Cardiac fibroblast (primary cell): ENCODE results near the gene DLG3.

Source experiments
- DNase-seq, 2 donors: peaks; one replicate each; pipeline versions ENCODE4 v3.0.0 to v3.0.0-alpha.2; 2010; ENCODE audit warnings: low read depth in 2 of 2
- H3K4me3 ChIP-seq, 2 donors: replicated peaks in 1 of 2; 1 replicate in 1 of 2; 2 replicates in 1 of 2; pipeline ENCODE4 v1.5.1; 2011; ENCODE audit warnings: low read depth in 2 of 2, low read length in 2 of 2, mild to moderate bottlenecking in 2 of 2, moderate library complexity in 1 of 2
- TF ChIP-seq, protein P1 (sequence below): IDR thresholded peaks from one replicate; pipeline ENCODE4 v1.5.1; 2011; ENCODE audit warnings: low read depth, mild to moderate bottlenecking, low read length, inconsistent platforms

The DLG3 gene

DNA sequence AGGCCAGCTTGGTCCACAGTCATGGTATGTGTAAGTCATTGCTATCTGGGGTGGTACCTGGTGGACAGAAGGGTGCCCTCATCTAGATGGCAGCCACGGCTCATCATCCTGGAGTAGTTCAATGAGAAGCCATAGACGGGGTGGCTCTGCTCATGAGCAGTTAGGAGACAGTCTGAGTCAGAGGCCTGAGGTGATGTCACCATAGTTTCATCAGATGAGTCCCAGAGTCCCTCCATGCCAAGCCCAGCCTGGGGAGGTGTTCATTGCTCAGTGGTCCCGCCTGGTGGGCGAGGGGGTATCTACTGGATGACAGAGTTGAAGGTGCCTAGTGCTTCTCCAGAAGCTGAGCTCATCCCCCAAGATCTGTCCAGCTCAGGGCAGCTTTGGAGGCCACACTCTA, 49.8 kb downstream of the DLG3 start:
- TF ChIP-seq, protein P1, sequence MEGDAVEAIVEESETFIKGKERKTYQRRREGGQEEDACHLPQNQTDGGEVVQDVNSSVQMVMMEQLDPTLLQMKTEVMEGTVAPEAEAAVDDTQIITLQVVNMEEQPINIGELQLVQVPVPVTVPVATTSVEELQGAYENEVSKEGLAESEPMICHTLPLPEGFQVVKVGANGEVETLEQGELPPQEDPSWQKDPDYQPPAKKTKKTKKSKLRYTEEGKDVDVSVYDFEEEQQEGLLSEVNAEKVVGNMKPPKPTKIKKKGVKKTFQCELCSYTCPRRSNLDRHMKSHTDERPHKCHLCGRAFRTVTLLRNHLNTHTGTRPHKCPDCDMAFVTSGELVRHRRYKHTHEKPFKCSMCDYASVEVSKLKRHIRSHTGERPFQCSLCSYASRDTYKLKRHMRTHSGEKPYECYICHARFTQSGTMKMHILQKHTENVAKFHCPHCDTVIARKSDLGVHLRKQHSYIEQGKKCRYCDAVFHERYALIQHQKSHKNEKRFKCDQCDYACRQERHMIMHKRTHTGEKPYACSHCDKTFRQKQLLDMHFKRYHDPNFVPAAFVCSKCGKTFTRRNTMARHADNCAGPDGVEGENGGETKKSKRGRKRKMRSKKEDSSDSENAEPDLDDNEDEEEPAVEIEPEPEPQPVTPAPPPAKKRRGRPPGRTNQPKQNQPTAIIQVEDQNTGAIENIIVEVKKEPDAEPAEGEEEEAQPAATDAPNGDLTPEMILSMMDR: no peak
- peak in 1 of 2 donors; percentile 42 for DNase-seq
- no peak overlapping the region for H3K4me3 ChIP-seq

DNA sequence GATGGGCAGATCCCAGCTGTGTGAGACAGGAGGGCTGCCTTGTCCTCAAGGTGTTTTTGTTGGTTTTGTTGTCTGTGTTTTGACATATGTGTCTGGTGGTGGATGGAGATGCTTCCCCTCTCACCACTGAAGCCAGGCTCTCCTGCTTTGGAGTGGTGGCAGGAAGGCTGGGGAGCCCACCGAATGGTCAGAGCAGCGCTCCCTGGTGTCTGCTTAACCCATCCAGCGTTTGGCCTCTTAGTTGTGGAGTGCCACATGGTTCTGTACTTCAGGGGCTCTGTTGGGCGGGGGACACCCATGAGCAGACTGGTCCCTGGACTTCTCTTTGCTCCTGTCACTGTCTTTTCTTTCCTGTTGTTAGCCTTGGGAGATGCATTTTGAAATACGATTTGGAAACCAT, 51.9 kb downstream of the DLG3 start:
- TF ChIP-seq, protein P1: no peak

DNA sequence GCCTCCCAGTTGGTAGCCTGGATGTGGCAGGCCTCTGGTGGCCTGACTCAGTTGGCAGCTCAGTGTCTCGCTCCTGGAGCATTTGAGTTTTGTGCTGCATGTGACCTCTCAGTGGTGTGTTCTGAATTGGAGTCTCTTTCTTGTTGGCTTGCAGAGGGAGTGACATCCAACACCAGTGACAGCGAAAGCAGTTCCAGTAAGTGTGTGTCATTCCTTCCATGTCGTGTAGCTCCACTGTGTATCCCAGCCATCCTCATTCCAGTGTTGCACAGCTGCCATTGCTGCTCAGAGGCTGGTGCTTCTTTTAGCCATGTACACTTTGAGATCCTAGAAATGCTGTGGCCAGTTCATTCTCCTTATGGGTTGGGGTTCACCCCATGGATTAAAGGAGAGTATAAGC, 52.4 kb downstream of the DLG3 start:
- H3K4me3 ChIP-seq: no peak overlapping the region
- TF ChIP-seq, protein P1: no peak
- DNase-seq: no peak

More for the DNA sequence above, 51.9 kb downstream of the DLG3 start:
- no peak for DNase-seq
- no peak overlapping the region for H3K4me3 ChIP-seq

DNA sequence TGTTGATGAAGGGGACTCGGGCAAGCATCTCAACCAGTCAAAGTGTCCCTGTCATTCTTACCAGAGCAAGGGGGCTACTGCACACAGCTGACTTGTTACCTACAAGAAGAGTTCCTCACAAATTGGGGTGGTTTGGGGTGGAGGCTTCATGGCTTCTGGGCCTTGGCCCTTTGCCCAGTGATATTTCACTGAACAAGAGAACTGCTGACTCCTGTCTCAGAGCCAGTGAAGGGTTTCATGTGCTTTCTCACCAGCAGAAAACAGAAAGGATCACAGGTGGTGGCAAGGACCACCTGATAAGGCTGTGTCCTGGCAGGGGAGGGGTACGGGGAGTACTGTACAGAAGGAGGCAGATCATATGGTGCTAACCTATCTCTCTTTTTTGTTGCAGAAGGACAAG, 53.5 kb downstream of the DLG3 start:
- TF ChIP-seq, protein P1: no peak
- DNase-seq: no peak
- no peak overlapping the region for H3K4me3 ChIP-seq

DNA sequence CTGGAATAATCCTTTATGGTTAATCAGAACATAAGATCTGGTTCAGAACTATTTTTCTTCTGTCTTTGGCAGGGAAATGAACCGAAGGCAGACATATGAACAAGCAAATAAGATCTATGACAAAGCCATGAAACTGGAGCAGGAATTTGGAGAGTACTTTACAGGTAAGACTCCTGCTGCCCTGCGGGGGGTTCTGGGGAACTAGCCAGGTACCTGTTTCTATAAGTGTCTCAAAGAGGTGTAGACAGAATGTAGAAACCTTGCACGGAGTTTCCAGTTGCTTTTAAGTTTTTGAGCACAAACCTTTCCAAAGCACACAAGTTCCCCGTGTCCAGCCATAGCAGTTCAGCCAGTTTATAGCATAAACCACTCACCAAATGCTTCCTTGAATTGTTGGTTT, 56.2 kb downstream of the DLG3 start:
- no peak overlapping the region for H3K4me3 ChIP-seq
- TF ChIP-seq, protein P1: no peak
- no peak for DNase-seq

DNA sequence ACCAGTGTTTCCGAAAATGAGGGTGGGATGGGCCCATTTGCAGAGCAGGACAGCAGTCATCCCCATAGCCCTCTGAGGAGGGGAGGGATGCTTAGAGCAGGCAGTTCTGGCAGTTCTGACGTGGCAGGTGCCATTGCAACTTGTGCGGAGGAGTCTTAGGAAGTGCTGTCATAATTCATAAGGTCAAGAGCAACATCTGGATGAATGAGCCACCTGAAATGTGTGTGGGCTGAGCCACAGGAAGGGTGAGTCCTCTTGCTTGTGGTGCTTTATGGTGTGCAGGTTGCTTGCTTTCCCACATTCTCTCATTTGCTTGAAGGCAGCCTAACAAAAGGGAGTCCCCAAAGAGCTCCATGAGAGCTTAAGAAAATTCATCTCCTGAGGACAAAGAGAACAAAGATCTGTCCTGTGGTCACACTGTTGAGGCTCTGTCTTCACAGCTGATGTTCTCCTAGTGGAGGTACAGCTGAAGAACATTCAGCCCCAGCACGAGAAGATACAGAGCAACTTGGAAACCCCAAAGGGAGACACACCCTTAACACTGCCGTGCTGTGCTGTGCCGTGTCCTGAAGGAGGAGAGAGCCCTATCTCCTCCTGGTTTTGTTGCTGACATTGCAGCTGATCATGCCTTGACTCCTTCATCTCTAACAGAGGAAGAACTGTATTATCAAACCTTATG, 60.3 kb downstream of the DLG3 start:
- TF ChIP-seq, protein P1: no peak
- no peak overlapping the region for H3K4me3 ChIP-seq
- no peak for DNase-seq

DNA sequence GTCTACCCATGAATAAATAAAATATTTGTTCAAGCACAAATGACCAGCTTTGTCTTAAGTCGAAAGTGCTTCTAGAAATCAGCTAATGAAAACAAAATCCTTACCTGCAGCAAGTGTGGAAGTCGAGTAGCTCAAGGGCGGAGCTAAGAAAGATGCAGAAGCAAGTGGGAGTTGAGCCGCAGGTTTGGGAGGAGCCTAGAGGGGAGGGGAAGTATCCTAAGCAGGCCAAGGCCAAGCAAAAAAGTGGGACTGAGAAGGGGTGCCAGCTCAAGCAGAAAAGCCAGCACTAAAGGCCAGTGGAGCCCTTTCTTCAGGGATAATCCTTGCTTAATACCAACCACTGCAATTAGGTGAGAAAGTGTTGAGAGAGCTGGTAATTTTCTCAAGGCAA, 60.8 kb downstream of the DLG3 start:
- DNase-seq: no peak
- H3K4me3 ChIP-seq: no peak overlapping the region
- TF ChIP-seq, protein P1: no peak
